MM.1S (cell line): ENCODE measurements around the gene CAMK1.
A peak's percentile ranks its signal among the peaks of the same experiment; 100 is the strongest.

Experiments
- DNase-seq: peaks from one replicate; pipeline ENCODE4 v3.0.0-alpha.2; 2015
- H2AFZ ChIP-seq: fragments of 300-600 bp; sonication (generic); 2 replicates; pipeline ENCODE4 v1.6.0; 2016; ENCODE audit warnings: antibody characterized with exemption, low read length
- H3F3A ChIP-seq: fragments of 300-600 bp; sonication (generic); 2 replicates; pipeline ENCODE4 v1.6.1; 2016; ENCODE audit warnings: mild to moderate bottlenecking, antibody characterized with exemption, low read length, moderate library complexity, mixed read lengths; ENCODE audit not compliant: insufficient read depth
- H3K27ac ChIP-seq: fragments of 300-600 bp; sonication (generic); 2 replicates; pipeline ENCODE4 v1.5.1; 2016; ENCODE audit warnings: mild to moderate bottlenecking, low read length
- H3K27me3 ChIP-seq: fragments of 300-600 bp; sonication (generic); replicated peaks from 2 replicates; pipeline ENCODE4 v1.6.0; 2016; ENCODE audit warnings: low read length; ENCODE audit not compliant: insufficient read depth
- H3K36me3 ChIP-seq: fragments of 300-600 bp; sonication (generic); replicated peaks from 2 replicates; pipeline ENCODE4 v1.6.1; 2016; ENCODE audit warnings: mild to moderate bottlenecking, low read length, mixed read lengths; ENCODE audit not compliant: insufficient read depth
- H3K4me1 ChIP-seq: fragments of 300-600 bp; sonication (generic); 2 replicates; pipeline ENCODE4 v1.6.1; 2016; ENCODE audit warnings: low read length, mixed read lengths
- H3K4me2 ChIP-seq: fragments of 300-600 bp; sonication (generic); 2 replicates; pipeline ENCODE4 v1.6.0; 2016; ENCODE audit warnings: low read depth, low read length
- H3K4me3 ChIP-seq: fragments of 300-600 bp; sonication (generic); 2 replicates; pipeline ENCODE4 v1.5.1; 2016; ENCODE audit warnings: low read length, mixed read lengths
- H3K79me2 ChIP-seq: fragments of 300-600 bp; sonication (generic); 2 replicates; pipeline ENCODE4 v1.6.1; 2016; ENCODE audit warnings: mixed run types, low read length, mixed read lengths
- H3K9ac ChIP-seq: fragments of 300-600 bp; sonication (generic); 2 replicates; pipeline ENCODE4 v1.6.1; 2016; ENCODE audit warnings: low read length, mixed read lengths
- H3K9me2 ChIP-seq: fragments of 300-600 bp; sonication (generic); replicated peaks from 2 replicates; pipeline ENCODE4 v1.6.1; 2016; ENCODE audit warnings: mild to moderate bottlenecking, low read length, mixed read lengths; ENCODE audit not compliant: insufficient read depth
- H3K9me3 ChIP-seq: fragments of 300-600 bp; sonication (generic); replicated peaks from 2 replicates; pipeline ENCODE4 v1.6.1; 2016; ENCODE audit warnings: mild to moderate bottlenecking, low read length, mixed read lengths; ENCODE audit not compliant: insufficient read depth
- H4K20me1 ChIP-seq: fragments of 300-600 bp; sonication (generic); 2 replicates; pipeline ENCODE4 v1.6.1; 2016; ENCODE audit warnings: mild to moderate bottlenecking, low read length, moderate library complexity, mixed read lengths; ENCODE audit not compliant: insufficient read depth
- CTCF ChIP-seq: fragments of 300-600 bp; sonication (generic); IDR thresholded peaks from 2 replicates; pipeline ENCODE4 v1.5.1; 2016; ENCODE audit warnings: antibody characterized with exemption, low read length, mixed read lengths
- EZH2 ChIP-seq: fragments of 300-600 bp; sonication (generic); optimal IDR thresholded peaks from 2 replicates; pipeline ENCODE3; 2017; ENCODE audit warnings: low read depth, mild to moderate bottlenecking, antibody characterized with exemption, low read length, mixed read lengths
- EZH2phosphoT487 ChIP-seq: fragments of 300-600 bp; sonication (generic); IDR thresholded peaks from 2 replicates; pipeline ENCODE4 v1.6.1; 2018; ENCODE audit warnings: antibody characterized with exemption, low read length

CAMK1 gene

GRCh38 chr3:9769426-9770275 is at the start of gene CAMK1:
TSS of gene CAMK1 (minus strand) at chr3:9769947. CDS start at chr3:9767749, 2,198 bp downstream.
- Histone ChIP-seq H3K79me2 (no peaks in the 10 kb centered on the region), H3K9ac (peak within 1 kb of the TSS; percentile 66; the same call in 1 of the 2 replicates), H3K9me3 (no peaks in the 10 kb centered on the region), H3K27me3 (no peaks in the 10 kb centered on the region), H3K4me3 (peak within 1 kb of the TSS; percentile 75), H3K9me2 (no peaks in the 10 kb centered on the region), H2AFZ (peak within 1 kb of the TSS; percentile 68), H3F3A (no peaks in the 10 kb centered on the region; the same call in 1 of the 2 replicates), H3K4me2 (peak within 1 kb of the TSS; percentile 80), H3K36me3 (no peaks in the 10 kb centered on the region), H4K20me1 (no peaks in the 10 kb centered on the region), H3K27ac (no peak within 1 kb of the TSS), H3K4me1 (0 out of 2 replicates have a peak, but pooled peaks cover 5% of the 10 kb centered on the region)
- peak; percentile 65 for DNase-seq
- TF ChIP-seq CTCF (no peak), EZH2 (no peak), EZH2phosphoT487 (no peak)

GRCh38 chr3:9818666-9819335 is 49.1 kb upstream of the CAMK1 start:
- no peak for TF ChIP-seq EZH2
- no peak for TF ChIP-seq CTCF
- TF ChIP-seq EZH2phosphoT487, result no peak
- no peak for DNase-seq
- no peaks in the 10 kb centered on the region for H3K9me3 ChIP-seq

GRCh38 chr3:9817436-9817835 is 47.7 kb upstream of the CAMK1 start:
- Histone ChIP-seq H2AFZ (no peak overlapping the region), H3K27ac (no peak overlapping the region), H3K36me3 (no peaks in the 10 kb centered on the region), H3K79me2 (no peaks in the 10 kb centered on the region), H3K9me2 (no peaks in the 10 kb centered on the region), H3K4me1 (no peaks in the 10 kb centered on the region), H4K20me1 (no peaks in the 10 kb centered on the region), H3K9ac (no peak overlapping the region), H3K4me3 (no peak overlapping the region), H3F3A (no peaks in the 10 kb centered on the region), H3K9me3 (no peaks in the 10 kb centered on the region), H3K27me3 (no peaks in the 10 kb centered on the region), H3K4me2 (no peak overlapping the region)
- no peak for DNase-seq
- TF ChIP-seq CTCF (no peak), EZH2 (no peak), EZH2phosphoT487 (no peak)

More at GRCh38 chr3:9818666-9819335, 49.1 kb upstream of the CAMK1 start:
- H3K27ac ChIP-seq, result no peak overlapping the region
- no peak overlapping the region for H3K9ac ChIP-seq
- H3K79me2 ChIP-seq, result no peaks in the 10 kb centered on the region
- no peak overlapping the region for H2AFZ ChIP-seq
- H4K20me1 ChIP-seq, result no peaks in the 10 kb centered on the region
- H3F3A ChIP-seq, result no peaks in the 10 kb centered on the region
- H3K4me2 ChIP-seq, result no peak overlapping the region
- no peaks in the 10 kb centered on the region for H3K9me2 ChIP-seq
- H3K4me1 ChIP-seq, result no peaks in the 10 kb centered on the region
- no peak overlapping the region for H3K4me3 ChIP-seq
- H3K27me3 ChIP-seq, result no peaks in the 10 kb centered on the region
- no peaks in the 10 kb centered on the region for H3K36me3 ChIP-seq
